ENCODE results near the gene UNK. TPM values are rescaled to one million over a fixed set of nuclear protein-coding genes. Genes with fewer than 3 reads are reported as not detected.
"Not testable (repeated sequence)": the region's sequence is repeated elsewhere in the genome, so short reads cannot be mapped to it uniquely, and the experiment has no call there.

UNK gene
- total and polyA plus RNA-seq, 2 donors (not counting 1 experiment from before 2014, with no cell fraction given), result 35.5 to 70.3 TPM

DNA sequence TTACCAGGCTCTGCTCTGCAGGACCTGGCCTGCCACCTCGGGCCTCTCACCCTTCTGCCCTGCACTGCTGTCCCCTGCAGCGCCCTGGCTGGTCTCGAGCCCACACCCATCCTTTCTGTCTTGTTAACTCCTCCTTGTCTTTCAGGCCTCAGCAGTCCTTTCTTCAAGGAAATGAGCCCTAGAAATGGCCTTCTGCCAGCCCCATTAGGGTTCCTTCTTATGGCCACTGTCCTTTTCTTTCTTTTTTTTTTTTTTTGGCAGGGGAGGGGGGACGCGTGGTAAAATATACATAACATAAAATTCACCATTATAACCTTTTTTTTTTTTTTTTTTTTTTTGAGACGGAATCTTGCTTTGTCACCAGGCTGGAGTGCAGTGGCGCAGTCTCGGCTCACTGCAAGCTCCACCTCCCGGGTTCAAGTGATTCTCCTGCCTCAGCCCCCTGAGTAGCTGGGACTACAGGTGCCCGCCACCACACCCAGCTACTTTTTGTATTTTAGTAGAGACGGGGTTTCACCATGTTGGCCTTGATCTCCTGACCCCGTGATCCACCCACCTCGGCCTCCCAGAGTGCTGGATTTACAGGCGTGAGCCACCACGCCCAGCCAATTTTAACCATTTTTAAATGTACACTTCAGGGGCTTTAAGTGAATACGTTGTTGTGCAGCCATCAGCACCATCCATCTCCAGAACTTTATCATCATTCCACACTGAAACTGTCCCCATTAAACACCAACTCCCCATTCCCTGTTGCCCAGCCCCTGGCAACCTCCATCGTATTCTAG lies 81.0 kb downstream of the UNK start:
- intact Hi-C loops (cut with micrococcal nuclease); H4K20me1 ChIP-seq (ENCODE audit: control insufficient read depth, insufficient read depth, low read length, poor library complexity, severe bottlenecking); H3K79me2 ChIP-seq (ENCODE audit: control insufficient read depth, insufficient read depth, low read length); ATAC-seq (ENCODE audit: low read depth); H3K27me3 ChIP-seq (replicated peaks in 1 of 4; ENCODE audit: control extremely low read depth in 1 of 4, control insufficient read depth in 3 of 4, insufficient read depth in 4 of 4, low read length in 3 of 4); H3K27me3 Mint-ChIP-seq; DNase-seq; H3K4me3 ChIP-seq (ENCODE audit: control extremely low read depth in 1 of 5, extremely low read depth in 1 of 5, insufficient read depth in 1 of 5, low read depth in 2 of 5, low read length in 4 of 5); H3K4me2 ChIP-seq (replicated peaks; ENCODE audit: low read depth, low read length, poor library complexity, severe bottlenecking); H3K9me3 Mint-ChIP-seq (ENCODE audit: insufficient read depth); H3K9ac ChIP-seq (ENCODE audit: low read length); H3K4me3 Mint-ChIP-seq; H3K9me3 ChIP-seq (ENCODE audit: control extremely low read depth in 1 of 3, control insufficient read depth in 2 of 3, insufficient read depth in 1 of 3, low read length in 2 of 3); H2AFZ ChIP-seq (ENCODE audit: insufficient read depth, low read depth, low read length, poor library complexity, severe bottlenecking); H3K36me3 ChIP-seq (replicated peaks in 1 of 2; ENCODE audit: control extremely low read depth in 1 of 2, control insufficient read depth in 1 of 2, extremely low read depth in 1 of 2, insufficient read depth in 2 of 2, low read length in 1 of 2): not testable (repeated sequence)
- Histone ChIP-seq H3K27ac (ENCODE audit: low read length in 2 of 2) (peak overlapping the region in 1 of 2 donors; percentile 78), H3K4me1 (ENCODE audit: control insufficient read depth in 2 of 2, insufficient read depth in 2 of 2, low read length in 2 of 2) (peaks cover 13 to 19% of the 10 kb centered on the region in 2 donors)
- H3K27ac Mint-ChIP-seq, result peak overlapping the region; percentile 76
- H3K4me1 Mint-ChIP-seq, result peaks cover 22% of the 10 kb centered on the region
- ChIA-PET CTCF (interaction anchor here (0.6 to 3.3 kb wide), 7 partner anchors 10 to 464 kb away, joined by 3 to 13 read pairs (median 4); partner anchors contain the start of genes TRIM65 and WBP2), POLR2A (interaction anchor here (0.6 to 1.6 kb wide), 3 partner anchors 10 to 80 kb away, joined by 3 to 12 read pairs (median 6); no protein-coding TSS in a partner anchor)
- WGBS (ENCODE audit: insufficient coverage), result 97% methylated on average over 11 of the region's 17 CpGs

DNA sequence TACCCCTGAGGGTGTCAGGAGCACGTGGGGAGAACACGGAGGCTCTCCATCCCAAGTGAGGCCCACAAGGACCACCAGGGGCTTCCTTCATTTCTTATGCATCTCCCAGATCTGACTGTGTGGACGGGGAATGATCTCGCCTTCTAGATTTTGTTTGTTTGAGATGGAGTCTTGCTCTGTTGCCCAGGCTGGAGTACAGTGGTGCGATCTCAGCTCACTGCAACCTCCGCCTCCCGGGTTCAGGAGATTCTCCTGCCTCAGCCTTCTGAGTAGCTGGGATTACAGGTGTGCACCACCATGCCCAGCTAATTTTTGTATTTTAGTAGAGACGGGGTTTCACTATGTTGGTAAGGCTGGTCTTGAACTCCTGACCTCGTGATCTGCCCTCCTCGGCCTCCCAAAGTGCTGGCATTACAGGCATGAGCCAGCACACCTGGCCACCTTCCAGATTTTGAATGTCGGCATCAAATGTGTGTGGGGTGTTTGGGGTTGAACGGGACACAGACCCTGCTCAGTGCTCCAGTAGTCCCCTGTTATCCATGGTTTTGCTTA lies 84.2 kb downstream of the UNK start:
- CTCF ChIA-PET; intact Hi-C loops (cut with micrococcal nuclease); H3K9ac ChIP-seq (ENCODE audit: low read length); H2AFZ ChIP-seq (ENCODE audit: insufficient read depth, low read depth, low read length, poor library complexity, severe bottlenecking); H3K36me3 ChIP-seq (replicated peaks in 1 of 2; ENCODE audit: control extremely low read depth in 1 of 2, control insufficient read depth in 1 of 2, extremely low read depth in 1 of 2, insufficient read depth in 2 of 2, low read length in 1 of 2); H3K27ac Mint-ChIP-seq; H3K79me2 ChIP-seq (ENCODE audit: control insufficient read depth, insufficient read depth, low read length); H3K9me3 Mint-ChIP-seq (ENCODE audit: insufficient read depth); ATAC-seq (ENCODE audit: low read depth); POLR2A ChIA-PET; H3K27ac ChIP-seq (ENCODE audit: low read length in 2 of 2); H3K27me3 ChIP-seq (replicated peaks in 1 of 4; ENCODE audit: control extremely low read depth in 1 of 4, control insufficient read depth in 3 of 4, insufficient read depth in 4 of 4, low read length in 3 of 4); H3K4me3 Mint-ChIP-seq; H3K9me3 ChIP-seq (ENCODE audit: control extremely low read depth in 1 of 3, control insufficient read depth in 2 of 3, insufficient read depth in 1 of 3, low read length in 2 of 3); DNase-seq; H4K20me1 ChIP-seq (ENCODE audit: control insufficient read depth, insufficient read depth, low read length, poor library complexity, severe bottlenecking); H3K27me3 Mint-ChIP-seq; H3K4me2 ChIP-seq (replicated peaks; ENCODE audit: low read depth, low read length, poor library complexity, severe bottlenecking); H3K4me3 ChIP-seq (ENCODE audit: control extremely low read depth in 1 of 5, extremely low read depth in 1 of 5, insufficient read depth in 1 of 5, low read depth in 2 of 5, low read length in 4 of 5): not testable (repeated sequence)
- peaks cover 16% of the 10 kb centered on the region for H3K4me1 Mint-ChIP-seq
- peaks cover 12 to 18% of the 10 kb centered on the region in 2 donors for H3K4me1 ChIP-seq (ENCODE audit: control insufficient read depth in 2 of 2, insufficient read depth in 2 of 2, low read length in 2 of 2)
- 95% methylated on average over 11 of the region's 12 CpGs for WGBS (ENCODE audit: insufficient coverage)

Data from B cell (primary cell).